Left lung (tissue), 10 donors: ENCODE results near the gene TMEM182. TPM values are rescaled to one million over a fixed set of nuclear protein-coding genes. Genes with fewer than 3 reads are reported as not detected.

Experiments used
- ATAC-seq: fragments of 200-7000 bp; cut with Tn5 transposase; one replicate; pipeline ENCODE4 v1.9.1; 2020; ENCODE audit warnings: moderate library complexity
- DNase-seq, 4 donors: peaks; one replicate each; pipeline ENCODE4 v3.0.0-alpha.2; 2013 to 2020
- H3K27ac ChIP-seq, 2 donors: fragments of 200-600 bp; sonication (generic) in 1 of 2; one replicate each; pipeline versions ENCODE4 v1.5.0 to v1.8.0; 2020 to 2021
- H3K27me3 ChIP-seq, 2 donors: fragments of 200-600 bp; sonication (generic) in 1 of 2; one replicate each; pipeline versions ENCODE4 v1.5.0 to v1.8.0; 2020 to 2021
- H3K36me3 ChIP-seq, 2 donors: fragments of 200-600 bp; sonication (generic) in 1 of 2; one replicate each; pipeline versions ENCODE4 v1.5.0 to v1.8.0; 2020 to 2021
- H3K4me1 ChIP-seq, 2 donors: fragments of 200-600 bp; one replicate each; pipeline ENCODE4 v1.8.0; 2021
- H3K4me3 ChIP-seq, 2 donors: fragments of 200-600 bp; sonication (generic) in 1 of 2; one replicate each; pipeline versions ENCODE4 v1.5.0 to v1.8.0; 2020 to 2021; ENCODE audit warnings: mild to moderate bottlenecking in 1 of 2
- H3K9me3 ChIP-seq, 2 donors: fragments of 200-600 bp; sonication (generic) in 1 of 2; one replicate each; pipeline versions ENCODE4 v1.5.0 to v1.8.0; 2020 to 2021
- intact Hi-C, 2 donors: fragments of 100-400 bp; cut with DNase I; formaldehyde crosslinking; loops; one replicate each; pipeline versions ENCODE4 v1.11.2 to v1.14.2; 2022
- polyA plus RNA-seq, 6 donors: library from polyadenylated mRNA; unstranded; fragments of 120-200 nt; gene quantifications; one replicate each; pipeline ENCODE4 v1.2.1, GENCODE V29; 2013; ENCODE audit not compliant: insufficient read length in 6 of 6
- total RNA-seq, 2 donors: library from RNA; stranded (reverse); fragmentation: NEBNext Ultra II Directional; extraction: Animal tissue kit (Norgen Biotek cat#: 25700); gene quantifications; one replicate each; pipeline ENCODE4 v1.2.1, GENCODE V29; 2021
- TF ChIP-seq, protein P1 (sequence below), 2 donors: fragments of 200-600 bp; sonication (generic) in 1 of 2; IDR thresholded peaks; one replicate each; pipeline versions ENCODE4 v1.5.0 to v1.8.0; 2021; ENCODE audit warnings: antibody characterized with exemption in 2 of 2
- donor health status: DM: no; HTN: yes; CAD: no.
- donor health status: DM: no; HTN: no; CAD: no.

The TMEM182 gene
- total and polyA plus RNA-seq, 8 donors: 3.4 to 10.9 (median 8.6) TPM

DNA sequence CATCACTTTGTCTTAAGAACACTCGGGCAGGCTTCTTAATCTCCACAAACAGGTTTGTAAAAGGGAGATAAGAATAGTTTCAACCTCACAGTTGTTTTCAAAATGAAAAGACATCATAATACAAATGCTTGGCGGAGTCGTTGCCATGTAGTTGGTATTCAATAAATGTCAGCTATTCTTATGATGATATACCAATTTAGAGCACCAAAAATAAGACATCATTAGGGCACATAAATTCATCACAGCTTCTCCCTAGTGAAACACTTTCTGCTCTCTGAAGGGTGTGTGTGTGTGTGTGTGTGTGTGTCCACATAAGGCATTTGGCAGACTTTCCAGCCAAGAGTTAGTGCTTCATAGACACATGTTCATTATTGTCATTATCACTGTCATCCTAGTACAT, 10.8 kb downstream of the TMEM182 start:
- ATAC-seq: no peak
- no peak for DNase-seq
- intact Hi-C loops: no loop called here

DNA sequence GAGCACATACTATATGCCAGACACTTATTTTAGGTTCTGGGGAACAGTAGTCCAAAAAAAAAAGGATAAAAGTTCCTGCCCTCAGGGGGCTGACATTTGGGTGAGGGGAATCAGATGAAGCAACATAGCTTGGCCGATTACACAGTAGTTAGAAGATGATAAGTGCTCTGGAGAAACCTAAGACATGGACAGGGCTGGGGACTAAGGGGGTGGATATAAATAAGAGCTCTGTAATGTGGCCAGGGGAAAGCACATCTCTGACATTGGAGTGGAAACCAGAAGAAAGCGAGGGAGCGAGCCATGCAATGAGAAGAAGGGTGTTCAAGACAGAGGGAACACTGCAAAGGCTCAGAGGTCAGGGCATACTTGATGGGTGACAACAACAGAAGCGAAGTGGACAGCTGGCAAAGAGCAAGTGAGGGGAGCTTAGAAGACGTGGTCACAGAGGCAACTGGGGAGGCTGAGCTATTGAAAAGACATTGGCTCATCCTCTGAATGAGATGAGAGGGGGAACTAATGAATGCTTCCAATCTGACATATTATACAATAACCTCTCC, 11.4 kb downstream of the TMEM182 start:
- H3K4me3 ChIP-seq: no peak overlapping the region
- TF ChIP-seq, protein P1, sequence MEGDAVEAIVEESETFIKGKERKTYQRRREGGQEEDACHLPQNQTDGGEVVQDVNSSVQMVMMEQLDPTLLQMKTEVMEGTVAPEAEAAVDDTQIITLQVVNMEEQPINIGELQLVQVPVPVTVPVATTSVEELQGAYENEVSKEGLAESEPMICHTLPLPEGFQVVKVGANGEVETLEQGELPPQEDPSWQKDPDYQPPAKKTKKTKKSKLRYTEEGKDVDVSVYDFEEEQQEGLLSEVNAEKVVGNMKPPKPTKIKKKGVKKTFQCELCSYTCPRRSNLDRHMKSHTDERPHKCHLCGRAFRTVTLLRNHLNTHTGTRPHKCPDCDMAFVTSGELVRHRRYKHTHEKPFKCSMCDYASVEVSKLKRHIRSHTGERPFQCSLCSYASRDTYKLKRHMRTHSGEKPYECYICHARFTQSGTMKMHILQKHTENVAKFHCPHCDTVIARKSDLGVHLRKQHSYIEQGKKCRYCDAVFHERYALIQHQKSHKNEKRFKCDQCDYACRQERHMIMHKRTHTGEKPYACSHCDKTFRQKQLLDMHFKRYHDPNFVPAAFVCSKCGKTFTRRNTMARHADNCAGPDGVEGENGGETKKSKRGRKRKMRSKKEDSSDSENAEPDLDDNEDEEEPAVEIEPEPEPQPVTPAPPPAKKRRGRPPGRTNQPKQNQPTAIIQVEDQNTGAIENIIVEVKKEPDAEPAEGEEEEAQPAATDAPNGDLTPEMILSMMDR (IDR thresholded peaks at IDR 0.05): no peak
- H3K27me3 ChIP-seq: no peaks in the 10 kb centered on the region
- H3K4me1 ChIP-seq: no peaks in the 10 kb centered on the region
- no peak overlapping the region for H3K27ac ChIP-seq
- no peaks in the 10 kb centered on the region for H3K9me3 ChIP-seq
- intact Hi-C loops: no loop called here
- no peak for DNase-seq
- no peak for ATAC-seq
- no peaks in the 10 kb centered on the region for H3K36me3 ChIP-seq

More for the DNA sequence above, 10.8 kb downstream of the TMEM182 start:
- no peak overlapping the region for H3K4me3 ChIP-seq
- TF ChIP-seq, protein P1 (IDR thresholded peaks at IDR 0.05): no peak
- H3K27me3 ChIP-seq: no peaks in the 10 kb centered on the region
- no peaks in the 10 kb centered on the region for H3K36me3 ChIP-seq
- H3K27ac ChIP-seq: no peak overlapping the region
- H3K9me3 ChIP-seq: no peaks in the 10 kb centered on the region
- H3K4me1 ChIP-seq: no peaks in the 10 kb centered on the region

DNA sequence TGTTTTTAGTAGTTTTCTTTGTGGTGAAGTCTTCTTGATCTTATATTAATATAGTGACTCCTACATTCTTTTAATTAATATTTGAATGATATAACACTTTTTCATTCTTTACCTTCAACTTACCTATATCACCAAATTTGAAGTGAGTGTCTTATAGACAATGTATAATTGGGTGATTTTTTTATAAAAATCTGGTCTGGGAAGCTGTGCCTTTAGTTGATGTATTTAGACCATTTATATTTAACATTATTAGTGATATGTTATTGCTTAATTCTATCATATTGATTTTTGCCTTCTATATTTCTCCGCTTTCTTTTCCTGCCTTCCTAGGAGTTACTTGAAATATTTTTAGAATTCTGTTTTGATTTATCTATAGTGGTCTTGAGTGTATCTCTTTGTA, 16.4 kb downstream of the TMEM182 start:
- no peak overlapping the region for H3K27ac ChIP-seq
- DNase-seq: no peak
- H3K36me3 ChIP-seq: no peaks in the 10 kb centered on the region
- H3K27me3 ChIP-seq: no peaks in the 10 kb centered on the region
- no peaks in the 10 kb centered on the region for H3K9me3 ChIP-seq
- H3K4me3 ChIP-seq: no peak overlapping the region
- H3K4me1 ChIP-seq: no peaks in the 10 kb centered on the region
- intact Hi-C loops: no loop called here
- TF ChIP-seq, protein P1 (IDR thresholded peaks at IDR 0.05): no peak
- no peak for ATAC-seq

DNA sequence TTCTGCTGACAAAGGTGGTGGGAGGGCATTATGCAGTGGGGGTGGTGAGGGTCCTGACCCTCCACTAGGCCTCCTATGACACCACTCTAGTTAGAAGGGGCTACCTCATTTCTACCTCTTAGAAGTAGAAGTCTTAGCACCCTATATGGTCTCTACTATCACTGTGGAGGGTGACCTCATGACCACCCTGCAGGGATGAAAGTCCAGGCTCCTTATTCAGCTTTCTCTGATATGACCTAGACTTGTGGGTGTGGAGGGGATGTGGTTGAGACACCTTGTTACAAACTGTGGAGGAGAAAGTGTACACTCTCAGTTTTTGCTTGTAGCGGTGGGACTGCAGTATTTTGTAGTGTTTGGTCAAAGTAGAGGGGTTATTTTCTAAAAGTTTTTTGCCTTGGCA, 18.6 kb downstream of the TMEM182 start:
- intact Hi-C loops: no loop called here
- Histone ChIP-seq H3K36me3 (no peaks in the 10 kb centered on the region), H3K27me3 (no peaks in the 10 kb centered on the region), H3K4me1 (no peaks in the 10 kb centered on the region), H3K27ac (no peak overlapping the region), H3K4me3 (no peak overlapping the region), H3K9me3 (no peaks in the 10 kb centered on the region)
- DNase-seq: no peak
- ATAC-seq: no peak
- TF ChIP-seq, protein P1 (IDR thresholded peaks at IDR 0.05): no peak

- Histone ChIP-seq H3K9me3 (no peaks in the 10 kb centered on the region), H3K27ac (no peak overlapping the region), H3K4me3 (no peak overlapping the region), H3K27me3 (no peaks in the 10 kb centered on the region), H3K4me1 (no peaks in the 10 kb centered on the region), H3K36me3 (no peaks in the 10 kb centered on the region)
- intact Hi-C loops: no loop called here
- TF ChIP-seq, protein P1 (IDR thresholded peaks at IDR 0.05): no peak
- no peak for ATAC-seq
- no peak for DNase-seq
These were observed 20.4 kb downstream of the TMEM182 start for GRCh38 chr2:102782187-102782586.
